K562 (cell line): Measurements from ENCODE around the gene DCP1B. TPM values are rescaled to one million over a fixed set of nuclear protein-coding genes. Genes with fewer than 3 reads are reported as not detected.
A peak's percentile ranks its signal among the peaks of the same experiment; 100 is the strongest.

ENCODE experiments used
- ATAC-seq: fragments of 200-7000 bp; cut with Tn5 transposase; 3 replicates; pipeline ENCODE4 v1.9.1; 2020; ENCODE audit warnings: moderate library complexity
- BruUV-seq: library from RNA; stranded (reverse); fragments of 400-500 nt; replicated peaks from 2 replicates; lab custom pipeline; 2021; lab: Mats Ljungman, UMichigan
- CTCF ChIA-PET: fragments of 300-600 bp; formaldehyde crosslinking; extraction: SDS; loops from one replicate; lab custom pipeline; 2021; ENCODE audit warnings: low intra/inter-chr PET ratio; lab: Yijun Ruan, JAX
- POLR2A ChIA-PET: fragments of 300-600, 350-650 bp; sonication (Branson Sonifier 250); formaldehyde crosslinking; extraction: SDS; loops from one replicate; lab custom pipeline; 2021; ENCODE audit warnings: antibody characterized with exemption, inconsistent platforms; lab: Yijun Ruan, JAX
- DNase-seq, 4 experiments: peaks; one replicate each; pipeline versions ENCODE4 v3.0.0 to v3.0.0-alpha.2; 2011 to 2018; ENCODE audit warnings: low spot score in 3 of 4, mixed read lengths in 3 of 4; ENCODE audit errors: extremely low read depth in 1 of 4
- FAIRE-seq: peaks from 2 replicates; lab custom pipeline; 2011; peaks lifted over from hg19 to GRCh38; lab: Jason Lieb, UNC
- H2AFZ ChIP-seq: 2 replicates; pipeline ENCODE4 v1.6.0; 2011; ENCODE audit warnings: low read depth, low read length, control low read depth, inconsistent platforms
- H3K27ac ChIP-seq: fragments of 200-600 bp; 3 replicates; pipeline ENCODE4 v1.8.0; 2011; ENCODE audit warnings: low read depth, mild to moderate bottlenecking, control low read depth, inconsistent platforms, low read length, moderate library complexity, mixed read lengths; ENCODE audit errors: extremely low read depth
- H3K27me3 ChIP-seq, 2 experiments: fragments of 300-600 bp in 1 of 2; 2 replicates in 1 of 2; 3 replicates in 1 of 2; pipeline versions ENCODE4 v1.6.0 to v1.8.0; 2011; ENCODE audit warnings: inconsistent platforms in 2 of 2, low read length in 2 of 2, mild to moderate bottlenecking in 1 of 2, mixed read lengths in 1 of 2, moderate library complexity in 1 of 2; ENCODE audit not compliant: control insufficient read depth in 2 of 2, insufficient read depth in 2 of 2
- H3K36me3 ChIP-seq: fragments of 300-600 bp; 3 replicates; pipeline ENCODE4 v1.8.0; 2011; ENCODE audit warnings: mild to moderate bottlenecking, low read length, inconsistent platforms; ENCODE audit not compliant: control insufficient read depth, insufficient read depth
- H3K4me1 ChIP-seq, 2 experiments: fragments of 200-600 bp in 1 of 2; replicated peaks in 1 of 2; 2 replicates in 1 of 2; 3 replicates in 1 of 2; pipeline versions ENCODE4 v1.5.1 to v1.8.0; 2011; ENCODE audit warnings: inconsistent platforms in 2 of 2, low read length in 2 of 2, mild to moderate bottlenecking in 1 of 2, mixed read lengths in 1 of 2, moderate library complexity in 1 of 2; ENCODE audit not compliant: control insufficient read depth in 2 of 2, insufficient read depth in 2 of 2
- H3K4me2 ChIP-seq: 2 replicates; pipeline ENCODE4 v1.6.1; 2011; ENCODE audit warnings: low read length, control low read depth, inconsistent platforms, mixed read lengths; ENCODE audit not compliant: insufficient read depth
- H3K4me3 ChIP-seq: fragments of 200-600 bp; sonication (generic), shearing (Covaris generic); 2 replicates; pipeline ENCODE4 v1.5.1; 2016; ENCODE audit warnings: control low read depth, inconsistent platforms
- H3K79me2 ChIP-seq: fragments of 200-600 bp; 3 replicates; pipeline ENCODE4 v1.8.0; 2011; ENCODE audit warnings: low read length, inconsistent platforms; ENCODE audit not compliant: control insufficient read depth, insufficient read depth
- H3K9ac ChIP-seq, 2 experiments: 2 replicates each; pipeline versions ENCODE4 v1.6.0 to v1.6.1; 2011; ENCODE audit warnings: low read depth in 2 of 2, low read length in 2 of 2, control low read depth in 1 of 2, inconsistent platforms in 1 of 2, mild to moderate bottlenecking in 1 of 2, mixed read lengths in 1 of 2; ENCODE audit not compliant: insufficient read depth in 1 of 2
- H3K9me1 ChIP-seq: one replicate; pipeline ENCODE4 v1.6.0; 2011; ENCODE audit warnings: inconsistent platforms, mild to moderate bottlenecking, low read length, moderate library complexity; ENCODE audit not compliant: control insufficient read depth, insufficient read depth
- H3K9me3 ChIP-seq: replicated peaks from 2 replicates; pipeline ENCODE4 v1.5.1; 2011; ENCODE audit warnings: low read depth, low read length, inconsistent platforms; ENCODE audit not compliant: control insufficient read depth, insufficient read depth
- H4K20me1 ChIP-seq: replicated peaks from 2 replicates; pipeline ENCODE4 v1.6.1; 2011; ENCODE audit warnings: low read length, inconsistent platforms, mixed read lengths; ENCODE audit not compliant: control insufficient read depth, insufficient read depth
- CEBPB ChIP-seq: fragments of 450-650 bp; IDR thresholded peaks from 2 replicates; pipeline ENCODE4 v1.6.1; 2016; ENCODE audit warnings: missing genetic modification characterization, missing compliant biosample characterization
- SRSF9 ChIP-seq: fragments of 200-400 bp; formaldehyde crosslinking; IDR thresholded peaks from 2 replicates; pipeline ENCODE4 v1.6.1; 2017; ENCODE audit warnings: low read depth, low read length, borderline replicate concordance
- whole genome bisulfite sequencing: fragments of 100-300 bp; shearing (Covaris generic); methylation state at CpG from one replicate; pipeline ENCODE4 v1.1.6; 2016; ENCODE audit warnings: low coverage, mixed read lengths; ENCODE audit not compliant: insufficient coverage; ENCODE audit errors: missing lambda C conversion rate; 5-methylcytosine and 5-hydroxymethylcytosine counted together
- in situ Hi-C: fragments of 300-500 bp; cut with MboI; formaldehyde crosslinking; loops from 4 replicates; pipeline ENCODE4 v1.15.0; 2018; ENCODE audit warnings: inconsistent platforms, mixed read lengths
- intact Hi-C: fragments of 100-400 bp; cut with micrococcal nuclease; formaldehyde crosslinking; loops from 2 replicates; pipeline ENCODE4 v1.14.2; 2022
- polyA plus RNA-seq, 8 experiments: library from polyadenylated mRNA; depleted of rRNA in 4 of 8; stranded (reverse) in 5 of 8; unstranded in 3 of 8; fragments of >200 nt; fragmentation: Nextera tagmentation in 2 of 8; fragmentation: Illumina TruSeq in 1 of 8; extraction: Ambion mirVana in 2 of 8; extraction: Trizol in 1 of 8; gene quantifications; 2 replicates each; pipeline versions ENCODE4 v1.2.1 to v1.2.3, GENCODE V29; 2011 to 2014; ENCODE audit warnings: inconsistent platforms in 1 of 8, missing spikeins in 1 of 8
- total RNA-seq, 7 experiments: library from RNA; depleted of rRNA in 6 of 7; stranded (reverse); fragments of >200 nt in 6 of 7; fragmentation: Illumina TruSeq in 2 of 7; extraction: Trizol in 2 of 7; gene quantifications; 2 replicates each; pipeline versions ENCODE4 v1.2.1 to v1.2.3, GENCODE V29; 2011 to 2021; ENCODE audit warnings: low replicate concordance in 1 of 7

Gene DCP1B
- total and polyA plus RNA-seq, 9 of the 15 experiments (the other 6 are each of a cell fraction or from before 2014, with no cell fraction given): 0.83 to 7.3 (median 3.4) TPM

GRCh38 chr12:1896964-1897363 lies 107.3 kb downstream of the DCP1B start:
- in situ Hi-C loops (no loop called here), intact Hi-C loops (no loop called here)
- TF ChIP-seq CEBPB (tag) (0 out of 2 replicates have a peak, but pooled peaks have one; percentile 11), SRSF9 (no peak)
- Histone ChIP-seq H3K9ac (no peak overlapping the region), H3K27ac (no peak overlapping the region), H3K4me3 (no peak overlapping the region), H3K27me3 (no peaks in the 10 kb centered on the region), H3K36me3 (no peaks in the 10 kb centered on the region), H4K20me1 (no peaks in the 10 kb centered on the region), H3K9me3 (no peaks in the 10 kb centered on the region), H3K4me2 (no peak overlapping the region), H3K4me1 (no peaks in the 10 kb centered on the region), H2AFZ (no peak overlapping the region), H3K9me1 (no peaks in the 10 kb centered on the region), H3K79me2 (no peaks in the 10 kb centered on the region)
- no peak for ATAC-seq
- no TSS peak for BruUV-seq
- no peak for DNase-seq
- no peak for FAIRE-seq
- CTCF ChIA-PET: no interaction called here
- POLR2A ChIA-PET: no interaction called here
- WGBS: 0% methylated on average over 5 of the region's 5 CpGs

Other genes starting within 250 kb of the DCP1B start
- gene LRTM2, start 183.9 kb downstream of the DCP1B start, total RNA-seq (2014; rRNA removed): not detected in 2 replicates
- not detected in 2 replicates for gene LRTM2, start 183.9 kb downstream of the DCP1B start, total RNA-seq (2014; rRNA removed; fragmentation: Illumina TruSeq; extraction: Trizol)
- gene LRTM2, start 183.9 kb downstream of the DCP1B start, total RNA-seq (2015; rRNA removed; fragmentation: Illumina TruSeq; extraction: Trizol): not detected in 2 replicates
- gene LRTM2, start 183.9 kb downstream of the DCP1B start, total RNA-seq (2021): not detected in 2 replicates
- not detected in 2 replicates for gene LRTM2, start 183.9 kb downstream of the DCP1B start, polyA plus RNA-seq (2011; rRNA removed)
- gene LRTM2, start 183.9 kb downstream of the DCP1B start, polyA plus RNA-seq (2014; fragmentation: Illumina TruSeq; extraction: Trizol): not detected in 2 replicates
- not detected for gene LRTM2, start 183.9 kb downstream of the DCP1B start, polyA plus RNA-seq (2014; fragmentation: Nextera tagmentation; extraction: Ambion mirVana)
- 0.09 TPM in 1 of 2 replicates, not detected in the other for gene LRTM2, start 183.9 kb downstream of the DCP1B start, polyA plus RNA-seq (2014; rRNA removed)
- 0.29 TPM in 1 of 2 replicates, not detected in the other for gene CACNA2D4, start 85.8 kb downstream of the DCP1B start, total RNA-seq (2014; rRNA removed)
- gene CACNA2D4, start 85.8 kb downstream of the DCP1B start, total RNA-seq (2014; rRNA removed; fragmentation: Illumina TruSeq; extraction: Trizol): 0.04 TPM in 1 of 2 replicates, not detected in the other
- gene CACNA2D4, start 85.8 kb downstream of the DCP1B start, total RNA-seq (2015; rRNA removed; fragmentation: Illumina TruSeq; extraction: Trizol): 0.30 and 0.43 TPM in 2 replicates
- 0.27 and 0.69 TPM in 2 replicates for gene CACNA2D4, start 85.8 kb downstream of the DCP1B start, total RNA-seq (2021)
- 0.33 and 0.79 TPM in 2 replicates for gene CACNA2D4, start 85.8 kb downstream of the DCP1B start, polyA plus RNA-seq (2011; rRNA removed)
- gene CACNA2D4, start 85.8 kb downstream of the DCP1B start, polyA plus RNA-seq (2014; fragmentation: Illumina TruSeq; extraction: Trizol): 0.39 and 0.44 TPM in 2 replicates
- gene CACNA2D4, start 85.8 kb downstream of the DCP1B start, polyA plus RNA-seq (2014; fragmentation: Nextera tagmentation; extraction: Ambion mirVana): not detected
- 0.41 and 2.1 TPM in 2 replicates for gene CACNA2D4, start 85.8 kb downstream of the DCP1B start, polyA plus RNA-seq (2014; rRNA removed)
- not detected in 2 replicates for gene CACNA1C, start 48.5 kb upstream of the DCP1B start, total RNA-seq (2014; rRNA removed)
- gene CACNA1C, start 48.5 kb upstream of the DCP1B start, total RNA-seq (2014; rRNA removed; fragmentation: Illumina TruSeq; extraction: Trizol): not detected in 2 replicates
- not detected in 2 replicates for gene CACNA1C, start 48.5 kb upstream of the DCP1B start, total RNA-seq (2015; rRNA removed; fragmentation: Illumina TruSeq; extraction: Trizol)
- not detected in 2 replicates for gene CACNA1C, start 48.5 kb upstream of the DCP1B start, total RNA-seq (2021)
- gene CACNA1C, start 48.5 kb upstream of the DCP1B start, polyA plus RNA-seq (2011; rRNA removed): not detected in 2 replicates
- gene CACNA1C, start 48.5 kb upstream of the DCP1B start, polyA plus RNA-seq (2014; fragmentation: Illumina TruSeq; extraction: Trizol): not detected in 2 replicates
- gene CACNA1C, start 48.5 kb upstream of the DCP1B start, polyA plus RNA-seq (2014; fragmentation: Nextera tagmentation; extraction: Ambion mirVana): not detected
- gene CACNA1C, start 48.5 kb upstream of the DCP1B start, polyA plus RNA-seq (2014; rRNA removed): not detected in 2 replicates